ENCODE measurements around the gene EPN1.

DNA sequence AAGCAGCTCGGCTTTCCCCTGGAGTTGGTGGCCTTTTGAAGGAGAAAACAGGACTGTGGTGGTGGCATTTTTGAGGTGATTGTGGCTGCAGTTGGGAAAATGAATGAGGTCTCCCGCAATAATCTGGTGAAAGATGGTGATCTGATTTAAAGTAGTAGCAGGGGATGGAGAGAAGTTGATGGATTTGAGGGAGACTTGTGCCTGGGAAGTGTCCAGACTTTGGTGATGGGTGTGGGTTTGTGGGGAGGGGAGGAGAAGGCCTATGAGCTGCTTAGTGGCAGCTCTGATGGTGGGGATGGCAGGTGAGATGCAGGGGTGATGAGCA lies 4.0 kb upstream of the EPN1 start:
- TF ChIP-seq, protein P1, sequence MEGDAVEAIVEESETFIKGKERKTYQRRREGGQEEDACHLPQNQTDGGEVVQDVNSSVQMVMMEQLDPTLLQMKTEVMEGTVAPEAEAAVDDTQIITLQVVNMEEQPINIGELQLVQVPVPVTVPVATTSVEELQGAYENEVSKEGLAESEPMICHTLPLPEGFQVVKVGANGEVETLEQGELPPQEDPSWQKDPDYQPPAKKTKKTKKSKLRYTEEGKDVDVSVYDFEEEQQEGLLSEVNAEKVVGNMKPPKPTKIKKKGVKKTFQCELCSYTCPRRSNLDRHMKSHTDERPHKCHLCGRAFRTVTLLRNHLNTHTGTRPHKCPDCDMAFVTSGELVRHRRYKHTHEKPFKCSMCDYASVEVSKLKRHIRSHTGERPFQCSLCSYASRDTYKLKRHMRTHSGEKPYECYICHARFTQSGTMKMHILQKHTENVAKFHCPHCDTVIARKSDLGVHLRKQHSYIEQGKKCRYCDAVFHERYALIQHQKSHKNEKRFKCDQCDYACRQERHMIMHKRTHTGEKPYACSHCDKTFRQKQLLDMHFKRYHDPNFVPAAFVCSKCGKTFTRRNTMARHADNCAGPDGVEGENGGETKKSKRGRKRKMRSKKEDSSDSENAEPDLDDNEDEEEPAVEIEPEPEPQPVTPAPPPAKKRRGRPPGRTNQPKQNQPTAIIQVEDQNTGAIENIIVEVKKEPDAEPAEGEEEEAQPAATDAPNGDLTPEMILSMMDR (IDR thresholded peaks at IDR 0.05): no peak
- no peak for TF ChIP-seq POLR2AphosphoS5 (IDR thresholded peaks at IDR 0.05)
